GM23248 (cell line): ENCODE data around the gene NFIA.

Source experiments
- EZH2 ChIP-seq: fragments of 200-600 bp; sonication (generic); IDR thresholded peaks from 2 replicates; pipeline ENCODE4 v1.6.1; 2018; ENCODE audit warnings: antibody characterized with exemption, mild to moderate bottlenecking; ENCODE audit not compliant: insufficient read depth, poor library complexity, severe bottlenecking
- EZH2phosphoT487 ChIP-seq: fragments of 200-600 bp; sonication (generic); IDR thresholded peaks from 2 replicates; pipeline ENCODE4 v1.6.1; 2018; ENCODE audit warnings: antibody characterized with exemption, moderate library complexity, mild to moderate bottlenecking, low read depth; ENCODE audit not compliant: insufficient read depth

DNA sequence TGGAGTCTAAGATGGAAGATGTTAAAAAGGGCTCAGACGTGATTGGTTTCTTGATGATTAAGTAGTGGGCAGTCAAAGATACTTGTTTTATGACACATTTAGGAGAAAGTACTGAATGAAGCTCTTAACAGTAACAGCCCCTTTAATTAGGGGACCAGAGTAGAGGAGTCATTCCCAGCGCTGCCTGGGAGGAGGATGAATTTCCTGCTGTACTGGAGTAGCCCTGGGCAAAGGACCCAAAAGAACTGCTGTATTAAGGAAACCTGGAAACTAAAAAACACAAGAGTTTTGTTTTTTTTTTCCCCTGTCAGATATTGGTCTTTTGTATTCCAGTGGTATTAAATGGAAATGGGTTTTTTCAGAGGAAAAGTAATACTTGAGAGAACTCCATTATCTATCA is 126.5 kb downstream of the NFIA start:
- TF ChIP-seq EZH2phosphoT487 (no peak), EZH2 (no peak)
